Esophagus squamous epithelium (tissue), 5 donors: ENCODE data around the gene RETN. TPM values are rescaled to one million over a fixed set of nuclear protein-coding genes. Genes with fewer than 3 reads are reported as not detected.

Source experiments
- DNase-seq: peaks from one replicate; lab custom pipeline; 2025; lab: John Stamatoyannopoulos, UW
- H3K27ac ChIP-seq, 4 donors: fragments of 200-600 bp; sonication (generic); one replicate each; pipeline ENCODE4 v1.5.1; 2016 to 2019; ENCODE audit warnings: mild to moderate bottlenecking in 1 of 4
- H3K27me3 ChIP-seq, 4 donors: fragments of 200-600 bp; sonication (generic); 1 replicate in 3 of 4; 2 replicates in 1 of 4; pipeline versions ENCODE4 v1.5.1 to v1.6.0; 2017 to 2021; ENCODE audit warnings: antibody characterized with exemption in 1 of 4
- H3K36me3 ChIP-seq, 3 donors: fragments of 200-600 bp; sonication (generic); one replicate each; pipeline ENCODE4 v1.5.1; 2016 to 2019
- H3K4me1 ChIP-seq, 3 donors: fragments of 200-600 bp; sonication (generic); one replicate each; pipeline ENCODE4 v1.5.1; 2017 to 2019
- H3K4me3 ChIP-seq, 4 donors: fragments of 200-600 bp; sonication (generic); 1 replicate in 3 of 4; 2 replicates in 1 of 4; pipeline ENCODE4 v1.5.1; 2016 to 2019; ENCODE audit warnings: mild to moderate bottlenecking in 2 of 4, moderate library complexity in 1 of 4
- H3K9me3 ChIP-seq, 3 donors: fragments of 200-600 bp; sonication (generic); one replicate each; pipeline ENCODE4 v1.5.1; 2016 to 2019
- POLR2A ChIP-seq, 4 donors: fragments of 450-650 bp; IDR thresholded peaks; one replicate each; pipeline ENCODE4 v1.6.1; 2017; ENCODE audit warnings: antibody characterized with exemption in 4 of 4, mild to moderate bottlenecking in 4 of 4, moderate library complexity in 3 of 4
- WGBS, 2 donors: methylation state at CpG; one replicate each; pipeline ENCODE4 v1.1.5; 2018; 5-methylcytosine and 5-hydroxymethylcytosine counted together
- intact Hi-C: fragments of 100-400 bp; cut with DNase I; formaldehyde crosslinking; loops from one replicate; pipeline ENCODE4 v1.15.0; 2022
- total RNA-seq, 4 donors: library from RNA; depleted of rRNA; stranded (reverse); fragments of >200 nt; gene quantifications; one replicate each; pipeline ENCODE4 v1.1.0, GENCODE V29; 2016
- TF ChIP-seq, protein P1 (sequence below), 6 experiments: fragments of 450-650 bp in 4 of 6; fragments of 200-600 bp in 2 of 6; sonication (generic) in 2 of 6; IDR thresholded peaks; one replicate each; pipeline ENCODE4 v1.5.1; 2016 to 2019; ENCODE audit warnings: antibody characterized with exemption in 6 of 6, mild to moderate bottlenecking in 4 of 6, moderate library complexity in 4 of 6
- donor health status: DM: yes; HTN: yes; CAD: no.

The RETN gene
- total RNA-seq, 4 donors from 2014 or later, result 28.1 TPM; not detected in 3

GRCh38 chr19:7645163-7645562 lies 23.7 kb upstream of the RETN start:
- Histone ChIP-seq H3K27me3 (peaks cover 0 to 42% (median 0%) of the 10 kb centered on the region in 4 donors), H3K27ac (no peak overlapping the region), H3K4me1 (no peaks in the 10 kb centered on the region), H3K9me3 (no peaks in the 10 kb centered on the region), H3K36me3 (peaks cover 0 to 57% (median 4%) of the 10 kb centered on the region in 3 donors), H3K4me3 (no peak overlapping the region)
- TF ChIP-seq, protein P1, sequence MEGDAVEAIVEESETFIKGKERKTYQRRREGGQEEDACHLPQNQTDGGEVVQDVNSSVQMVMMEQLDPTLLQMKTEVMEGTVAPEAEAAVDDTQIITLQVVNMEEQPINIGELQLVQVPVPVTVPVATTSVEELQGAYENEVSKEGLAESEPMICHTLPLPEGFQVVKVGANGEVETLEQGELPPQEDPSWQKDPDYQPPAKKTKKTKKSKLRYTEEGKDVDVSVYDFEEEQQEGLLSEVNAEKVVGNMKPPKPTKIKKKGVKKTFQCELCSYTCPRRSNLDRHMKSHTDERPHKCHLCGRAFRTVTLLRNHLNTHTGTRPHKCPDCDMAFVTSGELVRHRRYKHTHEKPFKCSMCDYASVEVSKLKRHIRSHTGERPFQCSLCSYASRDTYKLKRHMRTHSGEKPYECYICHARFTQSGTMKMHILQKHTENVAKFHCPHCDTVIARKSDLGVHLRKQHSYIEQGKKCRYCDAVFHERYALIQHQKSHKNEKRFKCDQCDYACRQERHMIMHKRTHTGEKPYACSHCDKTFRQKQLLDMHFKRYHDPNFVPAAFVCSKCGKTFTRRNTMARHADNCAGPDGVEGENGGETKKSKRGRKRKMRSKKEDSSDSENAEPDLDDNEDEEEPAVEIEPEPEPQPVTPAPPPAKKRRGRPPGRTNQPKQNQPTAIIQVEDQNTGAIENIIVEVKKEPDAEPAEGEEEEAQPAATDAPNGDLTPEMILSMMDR (IDR thresholded peaks at IDR 0.05), result no peak
- TF ChIP-seq POLR2A (IDR thresholded peaks at IDR 0.05), result no peak
- no peak for DNase-seq
- intact Hi-C loops, result no loop called here
- WGBS, 2 donors, result 60 to 81% methylated on average over 1 to 4 of the region's 14 CpGs

DNA sequence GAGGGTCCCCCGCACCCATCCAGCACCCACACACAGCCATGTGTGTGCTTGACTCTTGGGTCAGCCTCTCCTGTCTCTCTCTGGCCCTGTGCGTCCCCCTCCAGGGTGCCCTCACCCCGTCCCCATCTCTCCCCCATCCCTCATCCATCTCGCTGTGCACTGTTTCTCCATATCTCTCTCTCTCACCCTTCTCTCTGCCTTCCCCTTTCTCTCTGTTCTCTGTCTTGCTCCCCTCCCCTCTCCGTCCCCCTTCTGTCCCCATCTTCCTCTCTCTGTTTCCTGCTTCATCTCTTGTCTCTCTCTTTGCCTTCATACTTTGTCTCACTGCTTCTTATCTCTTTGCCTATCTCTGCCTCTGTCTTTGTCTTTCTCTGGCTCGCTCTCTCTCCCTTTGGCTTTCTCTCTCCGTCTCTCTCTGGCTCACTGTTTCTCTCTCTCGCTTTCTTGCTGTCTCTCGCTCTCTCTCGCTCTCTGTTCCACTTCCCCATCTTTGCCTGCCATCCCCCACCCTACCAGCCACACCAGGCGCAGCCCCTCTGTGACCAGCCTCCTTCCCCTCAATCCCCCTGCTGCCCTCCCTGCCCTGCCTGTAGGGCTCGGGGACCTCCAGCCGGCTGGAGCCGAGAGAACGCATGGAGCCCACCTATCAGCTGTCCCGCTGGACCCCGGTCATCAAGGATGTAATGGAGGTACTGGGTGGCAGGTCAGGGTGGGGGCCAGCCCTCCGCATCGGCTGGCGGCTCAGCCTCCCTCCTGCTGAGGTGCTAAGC lies 23.0 kb upstream of the RETN start:
- intact Hi-C loops, result no loop called here
- TF ChIP-seq POLR2A (IDR thresholded peaks at IDR 0.05), result no peak
- TF ChIP-seq, protein P1 (IDR thresholded peaks at IDR 0.05), result no peak
- DNase-seq, result no peak
- H3K36me3 ChIP-seq, result peaks cover 0 to 51% (median 4%) of the 10 kb centered on the region in 3 donors
- no peak overlapping the region for H3K4me3 ChIP-seq
- peaks cover 0 to 49% (median 0%) of the 10 kb centered on the region in 4 donors for H3K27me3 ChIP-seq
- H3K27ac ChIP-seq, result no peak overlapping the region
- no peaks in the 10 kb centered on the region for H3K9me3 ChIP-seq
- H3K4me1 ChIP-seq, result no peaks in the 10 kb centered on the region
- 65 to 75% methylated on average over 11 to 14 of the region's 20 CpGs for WGBS, 2 donors

GRCh38 chr19:7646426-7646700 lies 22.5 kb upstream of the RETN start:
- Histone ChIP-seq H3K4me1 (no peaks in the 10 kb centered on the region), H3K36me3 (peaks cover 0 to 47% (median 4%) of the 10 kb centered on the region in 3 donors), H3K9me3 (no peaks in the 10 kb centered on the region), H3K4me3 (no peak overlapping the region), H3K27me3 (peaks cover 0 to 54% (median 0%) of the 10 kb centered on the region in 4 donors), H3K27ac (no peak overlapping the region)
- TF ChIP-seq, protein P1 (IDR thresholded peaks at IDR 0.05), result no peak
- TF ChIP-seq POLR2A (IDR thresholded peaks at IDR 0.05), result no peak
- intact Hi-C loops, result no loop called here
- DNase-seq, result no peak
- WGBS, 2 donors, result 91 to 100% methylated on average over 2 to 5 of the region's 8 CpGs

DNA sequence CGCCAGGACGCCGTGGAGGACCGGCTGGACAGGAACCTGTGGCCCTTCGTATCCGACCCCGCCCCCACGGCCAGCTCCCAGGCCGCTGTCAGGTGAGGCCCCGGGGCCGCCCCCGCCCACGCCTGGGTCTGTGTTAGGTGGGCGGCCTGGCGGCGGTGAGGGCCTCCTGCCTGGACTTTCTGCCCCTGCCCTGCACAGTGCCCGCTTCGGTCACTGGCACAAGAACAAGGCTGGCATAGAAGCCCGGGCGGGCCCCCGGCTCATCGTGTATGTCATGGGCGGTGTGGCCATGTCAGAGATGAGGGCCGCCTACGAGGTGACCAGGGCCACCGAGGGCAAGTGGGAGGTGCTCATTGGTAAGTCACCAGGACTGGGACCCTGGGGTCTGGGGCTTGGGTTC lies 21.7 kb upstream of the RETN start:
- intact Hi-C loops, result no loop called here
- Histone ChIP-seq H3K4me1 (peaks cover 0 to 3% (median under 1%) of the 10 kb centered on the region in 3 donors), H3K36me3 (peaks cover 0 to 44% (median 4%) of the 10 kb centered on the region in 3 donors), H3K27ac (no peak overlapping the region), H3K9me3 (no peaks in the 10 kb centered on the region), H3K27me3 (peaks cover 0 to 58% (median 0%) of the 10 kb centered on the region in 4 donors), H3K4me3 (no peak overlapping the region)
- WGBS, 2 donors, result no CpG with 5 or more reads among the region's 26 CpGs
- no peak for DNase-seq
- no peak for TF ChIP-seq POLR2A (IDR thresholded peaks at IDR 0.05)
- TF ChIP-seq, protein P1 (IDR thresholded peaks at IDR 0.05), result no peak

- no peak for DNase-seq
- Histone ChIP-seq H3K4me1 (peaks cover 0 to 8% (median 5%) of the 10 kb centered on the region in 3 donors), H3K27ac (no peak overlapping the region), H3K4me3 (no peak overlapping the region), H3K36me3 (peaks cover 0 to 36% (median 4%) of the 10 kb centered on the region in 3 donors), H3K9me3 (no peaks in the 10 kb centered on the region), H3K27me3 (peaks cover 0 to 50% (median 0%) of the 10 kb centered on the region in 4 donors)
- 84 to 86% methylated on average over 10 to 14 of the region's 15 CpGs for WGBS, 2 donors
- intact Hi-C loops, result no loop called here
- TF ChIP-seq, protein P1 (IDR thresholded peaks at IDR 0.05), result no peak
- TF ChIP-seq POLR2A (IDR thresholded peaks at IDR 0.05), result no peak
Measured at GRCh38 chr19:7648265-7649014, 20.4 kb upstream of the RETN start.
